HG02852 (cell line): ENCODE data around the gene XXYLT1.
"Not testable (repeated sequence)": the region's sequence is repeated elsewhere in the genome, so short reads cannot be mapped to it uniquely, and the experiment has no call there.

Source experiments
- ATAC-seq: cut with Tn5 transposase; IDR thresholded peaks from one replicate; pipeline ENCODE4 v1.9.1; 2021; ENCODE audit warnings: mild to moderate bottlenecking, moderate library complexity; ENCODE audit not compliant: unreplicated experiment

XXYLT1 gene

DNA sequence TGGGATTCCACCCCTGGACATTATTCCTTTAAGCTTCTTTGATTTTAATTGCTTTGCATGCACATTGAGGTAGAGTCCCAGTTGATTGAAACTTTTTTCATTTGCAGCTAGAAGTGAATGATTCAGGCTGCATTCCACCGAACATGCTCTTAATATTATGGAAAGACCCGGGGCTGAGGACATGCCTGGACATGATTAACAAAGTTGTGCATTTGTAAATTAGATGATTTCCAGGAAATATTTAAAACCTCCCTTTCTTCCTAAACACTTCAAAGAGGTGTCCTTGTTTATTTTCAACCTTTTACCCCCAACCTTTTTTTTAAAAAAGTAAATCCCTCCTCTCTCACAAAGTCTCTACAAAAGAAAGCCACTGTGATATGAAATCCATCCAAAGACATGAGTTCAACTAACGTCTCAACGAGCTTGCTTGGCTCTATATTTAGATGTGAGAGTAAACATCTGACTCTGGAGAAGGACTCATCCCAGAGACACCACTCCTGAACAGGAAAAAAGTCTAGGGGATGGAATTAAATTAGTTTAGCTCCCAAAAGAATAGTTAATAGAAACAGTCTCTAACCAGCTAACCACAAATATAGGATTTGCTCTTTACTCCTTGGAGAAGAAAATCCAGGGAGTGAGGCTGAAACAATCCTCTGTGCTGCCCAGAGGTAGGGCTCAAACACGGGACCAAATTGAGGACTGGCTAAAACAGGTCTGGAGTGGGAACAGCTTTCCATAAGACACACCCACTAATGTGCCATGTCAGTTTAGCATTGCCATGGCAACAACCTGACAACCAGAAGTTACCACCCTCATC lies 83.1 kb downstream of the XXYLT1 start:
- no peak for ATAC-seq

DNA sequence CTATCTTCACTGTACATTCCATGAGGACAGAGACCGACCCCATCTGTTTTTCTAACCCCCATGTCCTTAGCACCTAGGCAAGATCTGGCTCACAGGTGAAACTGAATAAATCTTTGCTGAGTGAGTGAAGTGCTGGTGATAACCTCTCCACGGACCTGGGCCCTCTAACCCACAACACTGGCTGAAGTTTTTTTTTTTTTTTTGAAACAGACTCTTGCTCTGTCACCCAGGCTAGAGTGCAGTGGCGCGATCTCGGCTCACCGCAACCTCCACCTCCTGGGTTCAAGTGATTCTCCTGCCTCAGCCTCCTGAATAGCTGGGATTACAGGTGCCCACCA lies 84.3 kb downstream of the XXYLT1 start:
- not testable (repeated sequence) for ATAC-seq

DNA sequence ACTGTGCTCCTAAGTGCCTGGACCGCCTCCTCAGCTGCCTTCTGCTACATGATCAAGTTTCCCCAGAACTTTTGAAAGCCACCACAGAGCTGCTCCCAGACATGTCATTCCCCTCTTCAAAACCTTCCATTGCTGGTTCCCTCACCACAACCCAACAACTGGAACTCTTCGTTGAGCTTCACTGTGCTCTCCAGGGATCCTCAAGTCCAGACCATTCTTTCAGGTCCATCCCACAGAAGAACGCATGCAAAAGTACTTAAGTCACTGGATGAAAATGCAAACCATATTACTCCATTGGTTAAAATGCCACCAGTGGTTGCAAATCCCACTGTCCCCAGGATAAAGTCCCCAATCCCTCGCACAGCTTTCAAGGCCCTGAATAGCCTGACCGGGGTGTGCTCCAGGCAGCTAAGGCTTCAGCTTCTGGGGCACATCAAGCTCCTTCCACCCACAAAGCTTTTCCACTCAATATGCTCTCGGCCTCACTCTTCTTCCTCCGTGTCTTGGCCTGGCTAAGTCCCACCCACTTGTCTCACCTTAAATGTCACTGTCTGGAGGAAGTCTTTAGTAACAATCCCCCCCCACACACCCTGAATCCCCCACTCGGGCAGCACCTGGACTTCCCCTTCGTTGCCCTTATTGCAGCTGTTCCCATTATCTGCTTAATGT lies 84.8 kb downstream of the XXYLT1 start:
- ATAC-seq, result no peak

DNA sequence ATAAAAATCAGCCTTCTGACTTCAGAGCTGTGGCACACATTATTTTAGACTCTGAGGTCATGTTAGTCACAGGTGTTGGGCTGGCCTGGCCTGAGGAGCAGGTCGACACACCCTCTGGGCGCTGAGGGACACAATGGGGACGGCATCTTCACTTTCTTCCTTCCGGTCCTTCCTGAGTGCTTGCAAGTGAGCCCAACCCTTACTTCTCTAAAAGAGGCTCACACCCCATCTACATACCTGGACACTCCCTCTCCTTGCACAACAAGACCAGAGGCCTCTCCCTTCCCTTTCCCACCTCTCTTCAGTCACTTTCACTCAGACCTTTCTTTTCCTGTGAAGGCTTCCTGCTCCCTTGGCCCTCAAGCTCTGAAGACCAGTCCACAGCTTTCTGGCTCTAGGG lies 85.4 kb downstream of the XXYLT1 start:
- ATAC-seq, result no peak

DNA sequence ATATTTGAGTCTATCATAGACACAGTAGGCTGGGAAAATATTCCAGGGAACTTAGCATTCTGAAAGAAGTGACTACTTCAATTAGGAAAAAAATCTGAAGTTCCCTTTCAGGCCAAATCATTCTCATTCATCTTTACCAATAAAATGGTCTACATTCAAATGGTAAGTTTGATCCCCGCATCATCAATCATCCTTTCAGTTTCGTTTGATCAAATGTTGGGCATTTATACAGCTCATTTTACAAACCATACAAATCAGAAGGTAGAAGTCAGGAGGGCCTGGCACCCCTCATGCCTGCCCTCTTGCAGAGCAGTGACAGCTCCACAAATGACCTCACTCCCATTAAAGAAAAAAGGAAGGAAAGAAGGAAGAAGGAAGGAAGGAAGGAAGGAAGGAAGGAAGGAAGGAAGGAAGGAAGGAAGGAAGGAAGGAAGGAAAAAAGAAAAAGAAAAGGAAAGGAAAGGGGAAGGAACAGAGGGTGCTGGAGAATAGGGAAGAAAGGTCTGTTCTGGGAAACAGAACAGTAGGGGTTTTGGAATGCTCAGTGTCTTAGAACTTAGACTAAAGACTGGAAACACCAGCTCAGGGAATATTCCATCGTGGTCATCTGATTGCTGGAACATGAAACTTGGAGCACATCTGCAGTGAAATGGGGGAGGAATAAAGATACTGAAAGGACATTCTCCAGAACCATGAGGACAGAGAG lies 86.1 kb downstream of the XXYLT1 start:
- ATAC-seq, result no peak

DNA sequence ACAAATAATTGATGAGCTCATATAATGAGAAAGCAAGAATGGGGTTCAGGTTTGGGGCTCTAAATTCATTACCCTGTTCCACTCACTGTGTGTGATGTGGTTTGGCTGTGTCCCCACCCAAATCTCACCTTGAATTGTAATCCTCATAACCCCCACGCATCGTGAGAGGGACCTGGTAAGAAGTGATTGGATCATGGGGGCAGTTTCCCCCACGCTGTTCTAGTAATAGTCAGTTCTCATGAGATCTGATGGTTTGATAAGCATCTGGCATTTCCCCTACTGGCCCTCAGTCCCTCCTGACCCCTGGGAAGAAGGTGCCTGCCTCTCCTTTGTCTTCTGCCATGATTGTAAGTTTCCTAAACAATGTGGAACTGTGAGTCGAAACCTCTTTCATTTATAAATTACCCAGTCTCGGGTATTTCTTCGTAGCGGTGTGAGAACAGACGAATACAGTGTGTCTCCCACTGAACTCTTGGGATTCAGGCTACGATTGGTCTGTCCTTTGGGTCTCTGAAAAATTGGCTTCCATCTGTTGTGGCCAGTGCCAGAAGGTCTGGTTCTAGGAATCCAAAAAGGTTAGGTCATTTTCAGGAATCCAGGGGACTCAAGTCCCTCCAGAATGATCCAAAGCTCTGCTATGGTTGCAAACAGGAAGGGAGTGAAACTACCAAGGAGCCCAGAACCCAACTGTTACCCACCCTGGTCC lies 87.7 kb downstream of the XXYLT1 start:
- ATAC-seq, result no peak

DNA sequence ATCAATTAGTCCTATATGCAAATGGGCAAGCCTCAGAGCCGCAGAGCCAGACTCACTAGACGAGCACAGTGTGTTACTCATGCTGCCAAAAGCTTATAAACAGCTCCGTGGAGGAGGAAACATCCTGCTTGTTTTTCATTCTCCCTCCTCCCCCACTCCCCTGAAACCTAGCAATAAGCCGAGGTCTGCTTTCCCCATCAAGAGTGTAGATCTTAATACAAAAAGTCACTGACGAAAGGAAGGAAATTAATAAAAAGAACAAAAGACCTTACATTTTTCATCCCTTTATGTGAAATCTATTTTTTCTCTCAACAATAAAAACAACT lies 88.5 kb downstream of the XXYLT1 start:
- ATAC-seq, result no peak

DNA sequence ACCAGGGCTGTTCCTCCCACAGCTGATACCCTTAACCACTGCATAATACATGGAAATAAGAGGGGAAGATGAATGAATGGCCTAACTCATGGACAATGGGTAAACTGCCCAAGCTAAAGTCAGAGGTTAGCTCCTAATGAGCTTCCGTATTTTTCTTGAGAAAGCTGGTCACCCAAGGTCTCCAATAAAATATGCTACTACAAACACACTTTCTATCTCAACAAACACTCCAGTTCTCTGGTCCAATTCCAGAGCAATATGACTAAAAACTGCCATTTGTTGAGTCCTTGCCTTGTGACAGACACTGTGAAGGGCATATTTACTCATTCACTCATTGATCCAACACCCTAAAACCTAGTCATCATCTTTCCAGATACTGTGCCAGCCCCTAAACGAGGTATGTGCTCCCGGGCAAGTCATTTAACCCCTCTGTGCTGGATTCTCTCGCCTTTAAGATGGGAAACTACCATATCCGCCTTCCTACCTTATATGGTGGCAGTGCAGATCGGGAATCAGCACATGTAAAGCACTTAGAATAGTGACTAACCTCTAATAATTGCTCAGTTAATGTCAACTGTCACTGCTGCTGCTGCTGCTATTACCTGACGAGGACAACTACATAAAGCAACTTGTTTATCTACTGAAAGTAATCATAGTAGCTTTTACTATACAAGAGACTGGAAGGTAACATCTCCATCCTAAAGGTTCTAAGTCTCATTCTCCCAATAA lies 89.1 kb downstream of the XXYLT1 start:
- no peak for ATAC-seq

DNA sequence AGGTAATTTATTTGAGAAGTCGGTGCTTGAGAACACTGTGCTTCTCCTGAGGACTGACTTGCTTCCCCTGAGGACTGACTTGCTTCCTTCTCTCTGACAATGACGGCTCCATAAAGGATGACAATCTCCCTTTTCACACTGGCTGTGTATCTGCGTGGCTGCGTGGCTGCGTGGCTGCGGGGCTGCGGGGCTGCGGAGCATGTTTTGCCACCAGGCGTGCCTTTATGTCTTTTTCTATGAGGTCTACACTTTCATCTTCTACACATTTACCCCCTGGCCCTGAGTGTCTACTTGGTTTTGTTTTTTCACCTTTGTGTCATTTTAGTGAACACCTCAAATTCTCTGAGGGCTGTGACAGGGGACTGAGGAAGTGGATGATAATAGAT lies 89.9 kb downstream of the XXYLT1 start:
- no peak for ATAC-seq

DNA sequence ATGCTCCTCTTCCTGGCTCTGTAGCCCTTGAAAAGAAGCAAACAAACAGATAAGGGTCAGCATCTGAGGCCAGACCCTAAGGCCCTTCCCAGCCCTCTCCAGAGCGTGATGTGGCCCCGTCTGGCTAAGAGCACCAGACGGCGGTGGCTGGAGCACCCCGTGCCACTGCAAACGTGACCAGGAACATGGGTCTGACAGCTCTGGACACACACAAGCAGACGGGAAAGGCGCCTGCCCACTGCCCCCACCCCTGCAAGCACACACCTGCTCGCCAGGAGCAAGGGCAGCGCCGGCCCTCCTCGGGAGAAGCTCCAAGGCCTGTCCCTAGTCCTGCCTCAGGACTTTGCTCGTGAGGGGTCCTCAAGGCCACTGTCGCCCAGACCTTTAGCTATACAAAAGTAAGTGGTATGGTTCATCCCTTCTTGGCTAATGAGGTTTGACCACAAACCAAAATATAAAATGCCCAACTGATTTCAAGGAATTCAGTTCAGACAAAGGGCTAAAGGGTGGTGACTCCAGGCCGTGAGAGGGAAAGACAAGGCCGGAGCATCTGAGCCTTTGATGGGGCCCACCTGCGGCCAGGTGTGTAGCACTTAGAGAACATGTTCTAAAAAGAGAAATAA lies 90.4 kb downstream of the XXYLT1 start:
- ATAC-seq, result no peak

DNA sequence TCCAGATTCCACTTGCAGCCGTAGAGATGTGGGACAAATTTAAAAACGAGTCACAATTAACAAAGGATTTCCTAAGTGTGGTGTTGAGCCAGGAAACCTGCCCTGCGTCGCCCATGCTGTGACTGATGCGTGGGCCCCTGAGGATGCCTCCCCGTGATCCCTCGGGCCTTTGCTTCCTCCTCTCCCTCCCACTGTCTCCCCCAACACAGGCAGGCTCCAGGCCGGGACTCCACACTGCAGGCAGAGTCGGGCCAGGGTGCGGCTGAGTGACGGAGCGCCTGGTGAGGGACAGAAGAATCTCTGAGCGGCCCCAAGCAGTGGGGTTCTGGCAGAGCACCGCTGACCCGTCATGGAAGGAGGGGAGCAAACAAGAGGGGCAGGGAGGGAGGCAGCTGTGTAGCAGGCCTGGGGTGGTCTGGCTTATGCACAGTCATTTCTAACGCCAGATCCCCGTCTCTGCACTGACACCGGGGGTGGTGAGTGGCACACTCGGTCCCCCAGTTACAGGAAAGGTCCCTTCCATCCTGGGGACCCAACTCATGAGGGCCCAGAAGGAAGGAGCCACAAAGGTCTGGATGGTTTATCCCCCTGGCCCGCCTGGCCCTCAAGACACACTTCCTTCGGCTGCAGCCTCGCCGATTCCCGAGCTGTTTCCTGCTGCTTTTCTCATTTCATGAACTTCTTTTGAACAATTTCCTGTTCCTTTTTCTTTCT lies 91.0 kb downstream of the XXYLT1 start:
- no peak for ATAC-seq

DNA sequence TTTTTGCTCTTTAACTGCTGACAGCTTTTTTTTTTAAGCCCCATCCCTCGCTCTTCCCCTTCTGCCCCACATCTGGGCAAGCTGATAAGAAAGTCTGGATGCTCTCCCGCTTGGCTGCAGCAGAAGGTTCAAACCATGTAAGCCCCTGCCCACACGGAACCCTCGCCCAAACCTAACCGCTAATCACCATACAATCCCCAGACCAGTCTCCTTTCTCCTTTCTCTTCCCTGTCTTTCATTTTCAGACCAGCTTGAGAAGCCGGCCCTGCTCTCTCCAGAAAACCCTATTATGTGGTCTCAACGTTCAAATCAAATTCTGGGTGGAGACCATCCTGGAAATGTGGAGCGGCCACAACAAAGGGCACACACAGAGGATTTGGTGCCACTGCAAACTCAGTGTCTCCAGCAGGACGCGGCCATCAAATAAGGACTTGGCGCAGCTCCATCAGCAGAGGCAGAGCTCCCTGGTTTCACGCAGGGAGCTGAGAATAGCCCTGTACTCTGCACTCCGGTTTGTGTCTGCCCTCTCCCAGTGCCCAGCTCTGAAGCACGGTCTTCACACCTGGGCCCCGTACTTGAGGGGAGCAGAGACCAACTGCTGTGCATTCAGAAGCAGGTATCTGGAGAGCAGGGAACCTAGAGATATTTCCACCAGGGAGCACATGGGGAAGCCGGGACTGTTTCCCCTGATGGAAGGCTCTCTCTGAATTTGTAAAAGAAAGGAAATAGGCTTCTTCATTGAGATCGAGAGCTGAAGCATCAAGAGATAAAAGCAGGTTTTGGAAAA lies 92.6 kb downstream of the XXYLT1 start:
- ATAC-seq, result no peak

DNA sequence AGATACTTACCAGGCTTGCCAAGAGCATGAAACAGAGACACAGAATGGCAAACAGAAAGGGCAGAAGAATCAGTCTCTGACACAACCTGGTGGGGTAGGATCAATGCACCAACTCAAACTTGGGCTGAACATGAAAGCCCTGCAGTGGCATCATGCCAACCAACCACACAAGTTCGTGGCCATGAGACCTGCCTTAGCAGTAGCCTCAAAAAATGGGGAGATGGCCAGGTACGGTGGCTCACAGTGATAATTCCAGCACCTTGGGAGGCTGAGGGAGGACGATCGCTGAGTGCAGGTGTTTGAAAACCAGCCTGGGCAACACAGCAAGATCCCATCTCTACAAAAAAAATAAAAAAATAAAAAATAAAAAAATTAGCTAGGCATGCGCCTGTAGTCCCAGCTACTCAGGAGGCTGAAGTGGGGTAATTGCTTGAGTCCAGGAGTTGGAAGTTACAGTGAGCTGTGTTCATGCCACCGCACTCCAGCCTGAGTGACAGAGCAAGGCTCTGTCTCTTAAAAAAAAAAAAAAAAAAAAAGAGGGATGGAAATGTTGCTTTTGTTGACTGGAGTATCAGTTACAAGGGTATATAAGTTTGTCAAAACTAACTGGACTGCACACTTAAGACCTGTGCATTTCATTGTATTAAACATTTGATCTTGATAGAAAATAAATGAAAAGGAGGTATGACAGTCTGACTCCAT lies 93.4 kb downstream of the XXYLT1 start:
- ATAC-seq, result no peak

DNA sequence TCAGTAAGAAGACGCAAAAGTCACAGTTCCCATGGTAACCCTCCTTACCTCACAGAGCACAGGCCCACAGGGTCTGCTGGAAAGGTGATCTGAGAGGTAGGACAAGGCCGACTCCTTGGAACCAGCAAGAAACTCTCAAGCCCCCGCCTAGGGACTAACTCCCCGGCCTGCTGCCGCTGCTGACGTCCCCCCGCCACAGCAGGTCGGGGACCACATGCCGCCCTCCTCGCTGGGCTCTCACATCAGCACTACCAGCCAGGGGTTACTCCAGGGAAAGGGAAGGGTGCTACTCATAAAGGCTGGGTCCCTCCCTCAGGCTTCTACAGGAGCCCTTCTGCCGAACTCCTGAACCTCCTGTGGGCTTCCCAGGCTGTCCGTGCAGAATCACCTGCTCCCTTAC lies 94.2 kb downstream of the XXYLT1 start:
- no peak for ATAC-seq

DNA sequence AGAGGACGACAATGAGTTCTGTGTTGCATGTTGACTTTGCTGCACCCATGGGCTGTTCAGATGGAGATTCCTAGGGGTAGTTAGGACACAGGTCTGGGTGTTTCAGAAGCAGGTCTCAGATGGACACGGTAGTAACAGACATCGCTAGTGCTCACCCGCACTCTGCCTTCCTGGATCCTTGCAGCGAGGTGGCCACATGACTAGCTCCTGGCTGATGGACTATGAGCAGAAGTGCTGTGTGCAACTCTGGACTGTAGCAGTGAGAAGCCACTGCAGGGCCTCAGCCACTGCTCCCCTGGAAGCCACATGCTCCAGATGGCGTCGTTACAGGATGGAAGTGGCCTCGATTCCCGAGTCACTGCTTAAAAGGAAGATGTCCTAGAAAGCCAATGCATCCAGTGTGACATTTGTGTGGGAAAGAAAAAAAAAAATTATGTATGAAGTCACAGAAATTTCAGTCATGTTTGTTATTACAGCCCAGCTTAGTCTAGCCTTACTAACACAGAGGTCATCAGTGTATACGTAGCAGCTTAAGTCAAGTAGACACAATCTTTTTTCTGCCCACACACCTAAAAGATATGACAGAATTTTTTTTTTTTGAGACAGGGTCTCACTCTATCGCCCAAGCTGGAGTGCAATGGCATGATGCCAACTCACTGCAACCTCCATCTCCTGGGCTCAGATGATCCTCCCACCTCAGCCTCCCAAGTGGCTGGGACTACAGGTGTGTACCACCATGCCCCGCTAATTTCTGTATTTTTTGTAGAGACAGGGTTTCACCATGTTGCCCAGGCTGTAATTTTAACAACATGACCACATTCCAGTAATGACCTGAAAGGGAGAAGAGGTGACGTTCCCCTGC lies 95.3 kb downstream of the XXYLT1 start:
- no peak for ATAC-seq

DNA sequence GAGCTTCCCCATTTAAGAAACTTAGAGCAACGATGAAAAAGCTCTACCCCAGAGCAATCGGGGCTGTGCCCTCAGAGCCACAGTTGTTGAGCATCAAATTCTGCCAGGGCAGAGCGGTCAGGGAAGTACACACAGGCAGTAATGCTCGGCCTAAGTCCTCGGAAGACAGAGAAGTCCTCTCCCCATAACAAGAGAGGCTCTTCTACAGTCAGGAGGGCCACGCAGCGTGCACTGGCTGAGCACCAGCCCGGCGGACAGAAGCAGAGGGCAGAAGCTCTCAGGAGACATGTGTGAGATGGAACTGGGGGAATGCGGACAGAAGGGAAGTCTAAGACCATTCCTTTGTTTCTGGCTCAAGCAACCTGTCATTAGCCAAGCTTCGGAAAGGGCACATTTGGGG lies 95.9 kb downstream of the XXYLT1 start:
- ATAC-seq, result no peak

DNA sequence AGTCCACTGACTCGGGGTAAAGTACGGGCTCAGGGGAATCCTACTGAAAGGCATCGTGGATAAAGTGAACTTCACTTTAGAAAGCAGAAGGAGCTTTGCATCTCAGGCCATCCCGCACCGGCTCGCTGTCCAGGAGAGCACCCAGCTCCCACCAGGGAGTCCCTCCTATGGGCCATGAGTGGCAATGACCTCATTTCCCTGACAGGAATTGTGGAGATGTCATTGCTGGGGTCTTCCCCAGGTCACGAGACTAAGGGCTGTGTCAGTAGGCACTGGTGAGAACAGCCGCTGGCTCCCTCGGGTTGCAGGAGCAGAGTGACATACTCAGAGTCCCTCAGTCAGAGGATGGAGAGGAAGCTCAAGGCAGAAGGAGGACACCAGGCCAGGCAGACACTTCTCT lies 97.3 kb downstream of the XXYLT1 start:
- ATAC-seq, result no peak

DNA sequence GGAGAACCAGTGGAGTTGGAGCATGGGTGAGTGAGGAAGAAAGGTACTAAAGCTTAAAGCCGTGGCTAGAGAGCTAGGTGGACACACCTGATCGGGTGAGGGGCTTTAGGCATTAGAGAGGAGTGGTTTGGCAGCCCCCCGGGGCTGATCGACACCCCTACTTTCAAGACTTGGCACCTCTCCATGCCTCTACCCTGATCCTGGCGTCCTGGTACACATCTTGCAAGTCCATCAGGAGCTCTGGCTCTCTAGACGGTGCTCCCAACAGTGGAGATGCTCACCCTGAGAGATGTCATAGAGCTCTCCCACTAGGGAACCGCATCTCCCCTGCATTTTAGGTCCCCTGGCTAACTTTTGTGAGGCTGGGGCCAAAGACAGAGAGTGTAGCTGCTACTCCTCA lies 98.1 kb downstream of the XXYLT1 start:
- ATAC-seq, result no peak
